Loucy (cell line): ENCODE data around the gene UNC80.

Experiments
- EZH2phosphoT487 ChIP-seq: fragments of 200-600 bp; IDR thresholded peaks from 2 replicates; pipeline ENCODE4 v1.6.1; 2018; ENCODE audit warnings: antibody characterized with exemption, mild to moderate bottlenecking, moderate library complexity, borderline replicate concordance
- TF ChIP-seq, protein P1 (sequence below): fragments of 200-600 bp; sonication (generic); conservative IDR thresholded peaks from 2 replicates; pipeline ENCODE4 v1.5.1; 2014; ENCODE audit warnings: mild to moderate bottlenecking, antibody characterized with exemption, low read length

DNA sequence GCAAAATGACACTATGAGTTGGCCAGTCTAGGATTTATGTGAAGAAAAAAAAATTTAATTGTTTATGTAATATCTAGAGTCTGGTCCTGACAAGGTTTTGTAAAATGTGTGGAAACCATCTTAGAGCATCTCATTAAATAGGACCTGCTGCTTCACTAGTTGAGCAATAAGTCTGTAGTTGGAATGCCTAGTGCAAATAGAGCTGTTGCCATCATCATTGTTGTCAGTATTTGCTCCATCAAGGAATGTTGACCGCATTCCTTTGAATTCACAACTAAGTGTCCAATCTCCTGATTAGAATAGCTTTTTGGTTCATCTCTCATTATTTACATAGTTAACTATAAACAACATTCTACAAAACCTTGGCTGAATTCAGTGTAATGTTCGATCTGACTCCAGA is 198.6 kb downstream of the UNC80 start:
- TF ChIP-seq, protein P1, sequence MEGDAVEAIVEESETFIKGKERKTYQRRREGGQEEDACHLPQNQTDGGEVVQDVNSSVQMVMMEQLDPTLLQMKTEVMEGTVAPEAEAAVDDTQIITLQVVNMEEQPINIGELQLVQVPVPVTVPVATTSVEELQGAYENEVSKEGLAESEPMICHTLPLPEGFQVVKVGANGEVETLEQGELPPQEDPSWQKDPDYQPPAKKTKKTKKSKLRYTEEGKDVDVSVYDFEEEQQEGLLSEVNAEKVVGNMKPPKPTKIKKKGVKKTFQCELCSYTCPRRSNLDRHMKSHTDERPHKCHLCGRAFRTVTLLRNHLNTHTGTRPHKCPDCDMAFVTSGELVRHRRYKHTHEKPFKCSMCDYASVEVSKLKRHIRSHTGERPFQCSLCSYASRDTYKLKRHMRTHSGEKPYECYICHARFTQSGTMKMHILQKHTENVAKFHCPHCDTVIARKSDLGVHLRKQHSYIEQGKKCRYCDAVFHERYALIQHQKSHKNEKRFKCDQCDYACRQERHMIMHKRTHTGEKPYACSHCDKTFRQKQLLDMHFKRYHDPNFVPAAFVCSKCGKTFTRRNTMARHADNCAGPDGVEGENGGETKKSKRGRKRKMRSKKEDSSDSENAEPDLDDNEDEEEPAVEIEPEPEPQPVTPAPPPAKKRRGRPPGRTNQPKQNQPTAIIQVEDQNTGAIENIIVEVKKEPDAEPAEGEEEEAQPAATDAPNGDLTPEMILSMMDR = no peak
- no peak for TF ChIP-seq EZH2phosphoT487
